Umbilical cord (tissue), 1 donor: ENCODE results near the gene ATP5F1E. TPM values are rescaled to one million over a fixed set of nuclear protein-coding genes. Genes with fewer than 3 reads are reported as not detected.

Source experiments
- total RNA-seq: library from RNA; depleted of rRNA; stranded (reverse); fragments of >200 nt; gene quantifications from one replicate; pipeline ENCODE4 v1.2.3, GENCODE V29; 2014; ENCODE audit warnings: low replicate concordance; ENCODE audit not compliant: insufficient read depth

The ATP5F1E gene
- total RNA-seq, 1 donor from 2014 or later, result 34.7 TPM

Other genes with a start within 250 kb of the ATP5F1E start
- 4.1 TPM for gene GNAS-AS1, start 181.4 kb downstream of the ATP5F1E start, total RNA-seq
- gene GNAS, start 179.6 kb downstream of the ATP5F1E start, total RNA-seq, result 248 TPM
- gene NELFCD, start 51.1 kb downstream of the ATP5F1E start, total RNA-seq, result 28.2 TPM
- 131 TPM for gene CTSZ, start 25.1 kb downstream of the ATP5F1E start, total RNA-seq
- 2.4 TPM for gene TUBB1, start 12.9 kb downstream of the ATP5F1E start, total RNA-seq
- 40.0 TPM for gene PRELID3B, start 10.5 kb upstream of the ATP5F1E start, total RNA-seq
- 0.96 TPM for gene ZNF831, start 131.5 kb upstream of the ATP5F1E start, total RNA-seq